ENCODE measurements around the gene NQO1. TPM values are rescaled to one million over a fixed set of nuclear protein-coding genes. Genes with fewer than 3 reads are reported as not detected.

Gene NQO1
- total and polyA plus RNA-seq, 2 of the 13 experiments (the other 11 are each of a cell fraction or from before 2014, with no cell fraction given): 464 to 1,060 TPM

GRCh38 chr16:69754469-69755310 lies 28.3 kb upstream of the NQO1 start, which contains the start of gene NOB1 (continued):
- TF ChIP-seq POGK (CRISPR knock-in tag; conservative IDR thresholded peaks at IDR 0.05): peak; percentile 93; the same call in 1 of the 2 replicates
- TF ChIP-seq ZNF782 (CRISPR knock-in tag; IDR thresholded peaks at IDR 0.05; ENCODE audit: borderline replicate concordance): peak; percentile 92; the same call in 1 of the 2 replicates
- 0 out of 2 replicates have a peak, but pooled peaks have one; percentile 82 for TF ChIP-seq ZNF317 (CRISPR knock-in tag; IDR thresholded peaks at IDR 0.05)
- TF ChIP-seq PHB2 (IDR thresholded peaks at IDR 0.05; ENCODE audit: partially characterized antibody): no peak
- peak; percentile 71 for TF ChIP-seq CBFB (CRISPR knock-in tag; IDR thresholded peaks at IDR 0.05)
- no peak; the same call in 1 of the 2 replicates for TF ChIP-seq GLI4 (CRISPR knock-in tag; IDR thresholded peaks at IDR 0.05; ENCODE audit: borderline replicate concordance)
- TF ChIP-seq SRF (IDR thresholded peaks at IDR 0.05; ENCODE audit: low read depth, low read length): peak; percentile 17; the same call in 1 of the 2 replicates
- peak; percentile 50; the same call in 1 of the 2 replicates for TF ChIP-seq ZNF234 (CRISPR knock-in tag; conservative IDR thresholded peaks at IDR 0.05)
- peak; percentile 95 for TF ChIP-seq BCL3 (CRISPR knock-in tag; IDR thresholded peaks at IDR 0.05)
- 0 out of 2 replicates have a peak, but pooled peaks have one; percentile 20 for TF ChIP-seq ZSCAN20 (CRISPR knock-in tag; IDR thresholded peaks at IDR 0.05; ENCODE audit: borderline replicate concordance)
- TF ChIP-seq ZSCAN25 (CRISPR knock-in tag; IDR thresholded peaks at IDR 0.05): peak; percentile 92
- peak; percentile 77; the same call in 1 of the 2 replicates for TF ChIP-seq ZNF235 (CRISPR knock-in tag; IDR thresholded peaks at IDR 0.05; ENCODE audit: borderline replicate concordance)
- peak; percentile 98 for TF ChIP-seq ZNF225 (CRISPR knock-in tag; IDR thresholded peaks at IDR 0.05)
- no peak for TF ChIP-seq POLR2AphosphoS2 (IDR thresholded peaks at IDR 0.05; ENCODE audit: low read depth, low read length)
- TF ChIP-seq MTA1 (CRISPR knock-in tag; IDR thresholded peaks at IDR 0.05; ENCODE audit: borderline replicate concordance): peak; percentile 87; the same call in 1 of the 2 replicates
- TF ChIP-seq TFAP4 (IDR thresholded peaks at IDR 0.05; ENCODE audit: borderline replicate concordance, low read depth): no peak
- peak; percentile 90 for TF ChIP-seq POGZ (CRISPR knock-in tag; IDR thresholded peaks at IDR 0.05)
- peak; percentile 87 for TF ChIP-seq MYPOP (CRISPR knock-in tag; IDR thresholded peaks at IDR 0.05)
- peak; percentile 85; the same call in 1 of the 2 replicates for TF ChIP-seq MIER3 (CRISPR knock-in tag; IDR thresholded peaks at IDR 0.05; ENCODE audit: borderline replicate concordance)
- 0 out of 2 replicates have a peak, but pooled peaks have one; percentile 32 for TF ChIP-seq ZSCAN29 (CRISPR knock-in tag; conservative IDR thresholded peaks at IDR 0.05)
- TF ChIP-seq ZNF557 (CRISPR knock-in tag; IDR thresholded peaks at IDR 0.05): 0 out of 2 replicates have a peak, but pooled peaks have one; percentile 68
- TF ChIP-seq PBX2 (CRISPR knock-in tag; IDR thresholded peaks at IDR 0.05): no peak
- no peak; the same call in 1 of the 2 replicates for TF ChIP-seq CBX5 (CRISPR knock-in tag; IDR thresholded peaks at IDR 0.05; ENCODE audit: borderline replicate concordance)

All from HepG2 (cell line).